ENCODE results near the gene CAP2.

DNA sequence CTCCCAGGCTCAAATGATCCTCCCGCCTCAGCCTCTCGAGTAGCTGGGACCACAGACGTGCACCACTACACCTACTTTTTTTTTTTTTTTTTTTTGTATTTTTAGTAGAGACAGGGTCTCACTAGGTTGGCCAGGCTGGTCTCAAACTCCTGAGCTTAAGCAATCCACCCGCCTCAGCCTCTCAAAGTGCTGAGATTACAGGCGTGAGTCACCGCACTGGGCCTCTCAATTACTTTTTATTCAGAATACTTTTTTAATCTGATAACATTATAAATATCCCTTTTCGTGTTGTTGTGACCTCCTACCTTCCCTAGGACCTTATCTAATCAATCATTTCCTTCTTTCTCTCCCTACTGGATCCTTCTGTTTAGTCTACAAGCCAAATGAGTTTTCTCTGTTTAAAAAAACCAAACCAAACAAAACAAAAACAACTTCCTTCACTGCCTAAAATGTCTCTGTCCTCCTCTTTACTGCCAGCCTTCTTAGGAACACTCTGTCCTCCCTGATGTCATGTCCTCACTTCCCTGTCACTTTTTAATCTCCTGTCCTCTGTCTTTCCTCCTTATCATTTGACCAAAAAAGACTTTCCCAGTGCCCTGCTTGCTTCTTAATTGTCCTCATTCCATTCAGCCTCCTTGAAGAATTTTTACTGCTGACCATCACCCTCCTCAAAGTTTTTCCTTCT is 85.0 kb downstream of the CAP2 start:
- no peak for TF ChIP-seq GATA2 (IDR thresholded peaks at IDR 0.05; ENCODE audit: low read depth, low read length)
- no peak for TF ChIP-seq GATA3 (IDR thresholded peaks at IDR 0.05; ENCODE audit: low read depth, low read length)
